NT2/D1 (cell line): ENCODE measurements around the gene TSC22D3.

Experiments
- DNase-seq: peaks from one replicate; pipeline ENCODE4 v3.0.0-alpha.2; 2011; ENCODE audit warnings: low read depth, low spot score
- H3K27me3 ChIP-seq: 2 replicates; pipeline ENCODE4 v1.6.0; 2011; ENCODE audit warnings: mild to moderate bottlenecking; ENCODE audit not compliant: insufficient read length, insufficient read depth
- H3K36me3 ChIP-seq: 2 replicates; pipeline ENCODE4 v1.6.1; 2011; ENCODE audit warnings: mild to moderate bottlenecking, low read length, mixed read lengths; ENCODE audit not compliant: insufficient read depth, insufficient read length
- H3K4me1 ChIP-seq: 2 replicates; pipeline ENCODE4 v1.5.1; 2011; ENCODE audit not compliant: insufficient read depth, insufficient read length
- H3K4me3 ChIP-seq: 2 replicates; pipeline ENCODE4 v1.5.1; 2011; ENCODE audit warnings: low read depth; ENCODE audit not compliant: insufficient read length
- H3K9ac ChIP-seq: 2 replicates; pipeline ENCODE4 v1.6.0; 2011; ENCODE audit warnings: low read depth; ENCODE audit not compliant: insufficient read length
- H3K9me3 ChIP-seq: 2 replicates; pipeline ENCODE4 v1.5.1; 2011; ENCODE audit warnings: mild to moderate bottlenecking, low read length; ENCODE audit not compliant: insufficient read depth
- SUZ12 ChIP-seq: IDR thresholded peaks from 2 replicates; pipeline ENCODE4 v1.6.1; 2011; ENCODE audit not compliant: insufficient read length, insufficient read depth; ENCODE audit errors: extremely low read depth
- YY1 ChIP-seq: IDR thresholded peaks from 2 replicates; pipeline ENCODE4 v1.6.1; 2011; ENCODE audit not compliant: insufficient read length, insufficient read depth
- ZNF274 ChIP-seq: IDR thresholded peaks from 2 replicates; pipeline ENCODE4 v1.6.1; 2011; ENCODE audit warnings: mild to moderate bottlenecking, low read depth, low read length

Gene TSC22D3

DNA sequence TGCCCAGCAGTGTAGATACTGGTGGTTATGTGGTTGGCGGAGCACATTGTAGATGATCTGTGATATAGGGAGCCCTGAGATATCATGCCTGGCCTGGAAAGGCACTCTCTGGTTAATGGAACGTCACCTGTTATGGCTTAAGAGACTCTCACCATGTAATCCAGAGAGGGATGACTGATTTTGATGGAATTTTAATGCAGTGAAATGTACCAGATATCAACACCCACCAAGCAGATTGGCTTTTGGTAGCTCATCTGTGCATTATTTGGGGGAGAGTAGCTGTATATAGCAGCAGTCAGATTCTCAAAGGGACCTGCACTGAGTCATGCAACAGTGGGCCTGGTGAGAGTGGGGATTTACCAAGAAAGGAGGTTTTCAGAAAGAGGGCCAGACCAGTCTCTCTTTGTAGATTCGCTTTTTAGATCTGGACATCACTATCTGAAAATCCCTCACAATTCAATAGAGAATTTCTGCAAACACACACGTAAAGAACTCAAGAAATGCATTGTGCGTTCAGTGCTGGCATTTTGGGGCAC lies 17.3 kb downstream of the TSC22D3 start:
- TF ChIP-seq SUZ12 (no peak), YY1 (no peak), ZNF274 (no peak)
- DNase-seq = no peak
- Histone ChIP-seq H3K4me3 (no peak overlapping the region), H3K9me3 (no peaks in the 10 kb centered on the region), H3K9ac (no peak overlapping the region), H3K27me3 (no peaks in the 10 kb centered on the region), H3K36me3 (no peaks in the 10 kb centered on the region), H3K4me1 (peaks cover 4% of the 10 kb centered on the region)

- DNase-seq = no peak
- TF ChIP-seq YY1 (no peak), ZNF274 (no peak), SUZ12 (no peak)
- H3K4me3 ChIP-seq = no peak overlapping the region
- H3K27me3 ChIP-seq = no peaks in the 10 kb centered on the region
- H3K36me3 ChIP-seq = no peaks in the 10 kb centered on the region
- H3K4me1 ChIP-seq = peaks cover 12% of the 10 kb centered on the region
- H3K9me3 ChIP-seq = no peaks in the 10 kb centered on the region
- no peak overlapping the region for H3K9ac ChIP-seq
These were observed 19.9 kb downstream of the TSC22D3 start for GRCh38 chrX:107755721-107756120.

DNA sequence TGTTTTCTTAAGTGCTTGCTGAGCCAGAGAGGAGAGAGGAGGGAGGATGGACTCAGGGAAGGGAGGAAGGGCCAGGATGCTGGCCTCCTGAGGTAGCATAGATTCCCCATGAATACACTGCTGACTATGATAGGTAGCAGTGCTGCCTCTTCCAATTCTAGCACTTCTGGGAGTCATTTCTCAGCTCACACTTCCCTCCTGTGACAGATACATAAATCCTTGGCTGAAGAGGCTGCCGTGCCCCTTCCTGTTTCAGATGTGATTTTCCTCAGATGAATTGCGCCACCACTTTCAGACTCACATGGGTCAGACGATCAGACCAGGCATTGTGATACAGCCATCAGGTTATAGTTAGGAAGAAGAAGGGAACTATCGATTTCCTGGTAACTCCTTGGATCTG lies 22.4 kb downstream of the TSC22D3 start:
- Histone ChIP-seq H3K4me3 (no peak overlapping the region), H3K4me1 (peaks cover 12% of the 10 kb centered on the region), H3K9me3 (no peaks in the 10 kb centered on the region), H3K27me3 (no peaks in the 10 kb centered on the region), H3K9ac (no peak overlapping the region), H3K36me3 (no peaks in the 10 kb centered on the region)
- TF ChIP-seq ZNF274 = no peak
- no peak for TF ChIP-seq YY1
- no peak for TF ChIP-seq SUZ12
- no peak for DNase-seq

GRCh38 chrX:107752714-107753113 lies 22.9 kb downstream of the TSC22D3 start:
- TF ChIP-seq YY1 = no peak
- no peak for TF ChIP-seq SUZ12
- TF ChIP-seq ZNF274 = no peak

DNA sequence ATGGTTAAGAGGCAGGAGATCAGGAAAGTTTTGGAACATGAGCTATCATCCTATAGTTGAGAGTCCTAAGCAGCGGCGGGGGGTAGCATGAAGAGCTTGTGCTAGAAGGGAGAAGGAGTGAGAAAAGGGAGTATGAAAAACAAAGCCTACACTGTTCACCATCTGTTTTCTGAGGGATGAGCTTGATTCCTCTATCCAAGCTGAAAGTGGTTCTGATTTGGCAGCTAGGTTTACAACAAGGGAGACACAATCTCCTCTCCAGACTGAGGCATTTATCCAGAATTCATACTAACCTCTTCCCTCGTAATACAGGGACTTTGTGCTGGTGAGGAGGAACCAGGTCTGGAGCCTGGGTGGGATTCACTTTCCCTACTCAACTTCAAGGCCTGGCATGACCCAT lies 23.5 kb downstream of the TSC22D3 start:
- Histone ChIP-seq H3K4me1 (peaks cover 12% of the 10 kb centered on the region), H3K9me3 (no peaks in the 10 kb centered on the region), H3K36me3 (no peaks in the 10 kb centered on the region), H3K4me3 (no peak overlapping the region), H3K27me3 (no peaks in the 10 kb centered on the region), H3K9ac (no peak overlapping the region)
- no peak for TF ChIP-seq ZNF274
- no peak for TF ChIP-seq SUZ12
- no peak for TF ChIP-seq YY1
- DNase-seq = no peak

More at GRCh38 chrX:107752714-107753113, 22.9 kb downstream of the TSC22D3 start:
- H3K9me3 ChIP-seq = no peaks in the 10 kb centered on the region
- H3K27me3 ChIP-seq = no peaks in the 10 kb centered on the region
- no peak overlapping the region for H3K9ac ChIP-seq
- no peaks in the 10 kb centered on the region for H3K36me3 ChIP-seq
- peaks cover 12% of the 10 kb centered on the region for H3K4me1 ChIP-seq
- no peak for DNase-seq
- no peak overlapping the region for H3K4me3 ChIP-seq

DNA sequence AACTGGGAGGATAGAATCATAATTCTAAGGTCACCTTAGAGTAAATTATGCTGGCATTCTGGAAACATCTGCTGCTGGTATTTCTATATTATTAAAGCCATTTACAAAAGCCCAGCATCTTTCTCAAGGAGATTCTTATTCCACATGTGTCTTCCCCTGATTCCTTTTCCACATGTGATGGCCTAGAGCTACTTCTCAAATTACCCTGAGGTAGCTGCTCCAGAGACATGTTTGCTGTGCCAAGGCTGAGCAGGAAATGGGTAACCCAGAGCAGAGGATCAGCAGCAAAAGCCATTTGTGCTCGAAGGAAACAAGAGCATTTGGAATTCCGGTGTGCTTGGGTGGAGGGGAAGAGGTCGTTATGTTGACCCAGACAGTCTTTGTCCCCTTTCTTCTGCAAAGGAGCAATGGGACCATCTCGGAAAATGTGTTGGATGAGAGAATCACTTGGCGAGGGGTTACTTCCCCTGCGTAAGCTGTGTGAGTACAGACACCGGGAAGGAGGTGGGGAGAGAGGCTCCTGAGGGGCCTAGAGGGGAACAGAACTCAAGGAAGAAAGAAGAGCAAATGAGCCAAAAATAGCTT lies 24.6 kb downstream of the TSC22D3 start:
- TF ChIP-seq YY1 (no peak), SUZ12 (no peak), ZNF274 (no peak)
- Histone ChIP-seq H3K9ac (no peak overlapping the region), H3K4me3 (no peak overlapping the region), H3K36me3 (no peaks in the 10 kb centered on the region), H3K27me3 (no peaks in the 10 kb centered on the region), H3K9me3 (no peaks in the 10 kb centered on the region), H3K4me1 (peaks cover 8% of the 10 kb centered on the region)
- DNase-seq = no peak

DNA sequence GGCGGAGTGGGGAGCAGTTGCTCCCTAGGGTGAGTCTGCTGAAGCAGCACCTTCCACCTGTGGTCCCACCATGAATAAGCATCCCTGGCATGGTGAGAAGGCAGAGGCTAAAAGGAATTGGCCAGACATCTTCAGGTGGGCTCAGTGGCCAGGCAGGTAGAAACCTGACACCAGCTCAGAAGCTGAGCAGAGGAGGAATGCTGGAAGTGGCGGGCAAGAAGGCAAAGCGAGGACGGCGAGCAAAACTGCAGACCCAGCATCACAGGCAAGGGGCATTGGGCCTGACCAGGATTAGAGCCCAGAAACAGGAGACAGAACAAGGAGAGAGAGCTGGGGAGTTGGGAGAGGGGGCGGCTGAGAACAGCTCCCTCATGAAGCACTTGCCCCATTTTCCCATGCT lies 25.3 kb downstream of the TSC22D3 start:
- Histone ChIP-seq H3K27me3 (no peaks in the 10 kb centered on the region), H3K9ac (no peak overlapping the region), H3K4me1 (peaks cover 8% of the 10 kb centered on the region), H3K36me3 (no peaks in the 10 kb centered on the region), H3K4me3 (no peak overlapping the region), H3K9me3 (no peaks in the 10 kb centered on the region)
- TF ChIP-seq SUZ12 = no peak
- TF ChIP-seq YY1 = no peak
- no peak for TF ChIP-seq ZNF274
- DNase-seq = no peak
